WTC11 (cell line): ENCODE results near the gene SRGN. TPM values are rescaled to one million over a fixed set of nuclear protein-coding genes. Genes with fewer than 3 reads are reported as not detected.

ENCODE experiments used
- ATAC-seq: fragments of 200-7000 bp; cut with Tn5 transposase; 2 replicates; pipeline ENCODE4 v1.10.0; 2021; ENCODE audit warnings: mild to moderate bottlenecking, moderate library complexity
- CTCF ChIA-PET: fragments of 300-600 bp; sonication (Branson Sonifier 250); formaldehyde crosslinking; loops from one replicate; lab custom pipeline; 2021; ENCODE audit warnings: antibody characterized with exemption; lab: Charles Lee
- POLR2A ChIA-PET: fragments of 350-600 bp; sonication (Branson Sonifier 250); formaldehyde crosslinking; loops from one replicate; lab custom pipeline; 2021; ENCODE audit warnings: antibody characterized with exemption; lab: Charles Lee
- DNase-seq: peaks from one replicate; pipeline ENCODE4 v3.0.0; 2021; ENCODE audit warnings: low spot score
- H3K27ac Mint-ChIP-seq: 2 replicates; pipeline ENCODE4 v1.8.0; 2021; ENCODE audit warnings: mixed read lengths
- H3K27me3 Mint-ChIP-seq: 2 replicates; pipeline ENCODE4 v1.8.0; 2021; ENCODE audit warnings: low read depth, mild to moderate bottlenecking, moderate library complexity, mixed read lengths
- H3K36me3 Mint-ChIP-seq: 2 replicates; pipeline ENCODE4 v1.8.0; 2021; ENCODE audit warnings: mixed read lengths
- H3K4me1 Mint-ChIP-seq: 2 replicates; pipeline ENCODE4 v1.8.0; 2022; ENCODE audit warnings: mixed read lengths
- H3K4me3 Mint-ChIP-seq: 2 replicates; pipeline ENCODE4 v1.8.0; 2021; ENCODE audit warnings: mild to moderate bottlenecking, moderate library complexity, mixed read lengths
- H3K9me3 Mint-ChIP-seq: 2 replicates; pipeline ENCODE4 v1.8.0; 2021; ENCODE audit warnings: mixed read lengths
- AR ChIP-seq: fragments of 250-450 bp; sonication (Bioruptor Pico); IDR thresholded peaks from 2 replicates; pipeline ENCODE4 v1.9.0; 2021; ENCODE audit warnings: mild to moderate bottlenecking
- CREB1 ChIP-seq: sonication (generic); formaldehyde crosslinking; IDR thresholded peaks from 2 replicates; pipeline ENCODE4 v1.8.0; 2023; ENCODE audit warnings: mild to moderate bottlenecking, missing genetic modification reagents
- FOXP1 ChIP-seq: sonication (generic); formaldehyde crosslinking; IDR thresholded peaks from 2 replicates; pipeline ENCODE4 v1.8.0; 2022; ENCODE audit warnings: missing genetic modification reagents, mild to moderate bottlenecking, moderate library complexity, borderline replicate concordance
- HMGXB4 ChIP-seq: sonication (generic); formaldehyde crosslinking; IDR thresholded peaks from 2 replicates; pipeline ENCODE4 v1.8.1; 2023; ENCODE audit warnings: mild to moderate bottlenecking, moderate library complexity, missing genetic modification reagents
- IRF2 ChIP-seq: sonication (generic); formaldehyde crosslinking; IDR thresholded peaks from 2 replicates; pipeline ENCODE4 v1.8.0; 2022; ENCODE audit warnings: low read depth, missing genetic modification reagents, borderline replicate concordance
- JAZF1 ChIP-seq: fragments of 250-450 bp; sonication (Bioruptor Pico); IDR thresholded peaks from 2 replicates; pipeline ENCODE4 v1.9.0; 2021; ENCODE audit warnings: moderate library complexity, mild to moderate bottlenecking, inconsistent platforms
- JUN ChIP-seq: sonication (generic); formaldehyde crosslinking; IDR thresholded peaks from 2 replicates; pipeline ENCODE4 v1.8.0; 2023; ENCODE audit warnings: mild to moderate bottlenecking, missing genetic modification reagents
- NFE2L1 ChIP-seq: sonication (generic); formaldehyde crosslinking; IDR thresholded peaks from 2 replicates; pipeline ENCODE4 v1.8.1; 2023; ENCODE audit warnings: missing genetic modification reagents
- NR2C2 ChIP-seq: sonication (generic); formaldehyde crosslinking; IDR thresholded peaks from 2 replicates; pipeline ENCODE4 v1.8.0; 2022; ENCODE audit warnings: mild to moderate bottlenecking, missing genetic modification reagents
- PRDM15 ChIP-seq: sonication (generic); formaldehyde crosslinking; IDR thresholded peaks from 2 replicates; pipeline ENCODE4 v1.8.0; 2022; ENCODE audit warnings: missing genetic modification reagents
- SOX15 ChIP-seq: fragments of 250-450 bp; sonication (Bioruptor Pico); IDR thresholded peaks from 2 replicates; pipeline ENCODE4 v1.9.0; 2021; ENCODE audit warnings: mild to moderate bottlenecking
- TEAD1 ChIP-seq: sonication (generic); formaldehyde crosslinking; IDR thresholded peaks from 2 replicates; pipeline ENCODE4 v1.8.0; 2022; ENCODE audit warnings: mild to moderate bottlenecking, missing genetic modification reagents
- ZBTB21 ChIP-seq: sonication (generic); formaldehyde crosslinking; IDR thresholded peaks from 2 replicates; pipeline ENCODE4 v1.8.1; 2023; ENCODE audit warnings: mild to moderate bottlenecking, missing genetic modification reagents, borderline replicate concordance
- ZBTB43 ChIP-seq: sonication (generic); formaldehyde crosslinking; IDR thresholded peaks from 2 replicates; pipeline ENCODE4 v1.8.1; 2023; ENCODE audit warnings: mild to moderate bottlenecking, missing genetic modification reagents
- total RNA-seq: library from RNA; stranded (reverse); gene quantifications from 3 replicates; pipeline ENCODE4 v1.2.3, GENCODE V29; 2021
- TF ChIP-seq, protein P1 (sequence below): sonication (generic); formaldehyde crosslinking; IDR thresholded peaks from 2 replicates; pipeline ENCODE4 v1.8.1; 2023; ENCODE audit warnings: mild to moderate bottlenecking, missing genetic modification reagents, moderate library complexity
- TF ChIP-seq, protein P2 (sequence below): fragments of 250-450 bp; sonication (Bioruptor Pico); IDR thresholded peaks from 2 replicates; pipeline ENCODE4 v1.9.0; 2021; ENCODE audit warnings: mild to moderate bottlenecking
- TF ChIP-seq, protein P3 (sequence below): sonication (generic); formaldehyde crosslinking; IDR thresholded peaks from 2 replicates; pipeline ENCODE4 v1.8.0; 2022; ENCODE audit warnings: mild to moderate bottlenecking, missing genetic modification reagents
- TF ChIP-seq, protein P4 (sequence below): sonication (generic); formaldehyde crosslinking; IDR thresholded peaks from 2 replicates; pipeline ENCODE4 v1.8.1; 2023; ENCODE audit warnings: mild to moderate bottlenecking, missing genetic modification reagents, moderate library complexity
- TF ChIP-seq, protein P5 (sequence below): sonication (generic); formaldehyde crosslinking; IDR thresholded peaks from 2 replicates; pipeline ENCODE4 v1.8.0; 2022; ENCODE audit warnings: mild to moderate bottlenecking, missing genetic modification reagents

The SRGN gene
- total RNA-seq, 1 experiment from 2014 or later = 1.4 TPM

- TF ChIP-seq AR (no peak), NR2C2 (no peak), JUN (no peak), IRF2 (no peak), HMGXB4 (CRISPR knock-in tag) (no peak)
- TF ChIP-seq, protein P1, sequence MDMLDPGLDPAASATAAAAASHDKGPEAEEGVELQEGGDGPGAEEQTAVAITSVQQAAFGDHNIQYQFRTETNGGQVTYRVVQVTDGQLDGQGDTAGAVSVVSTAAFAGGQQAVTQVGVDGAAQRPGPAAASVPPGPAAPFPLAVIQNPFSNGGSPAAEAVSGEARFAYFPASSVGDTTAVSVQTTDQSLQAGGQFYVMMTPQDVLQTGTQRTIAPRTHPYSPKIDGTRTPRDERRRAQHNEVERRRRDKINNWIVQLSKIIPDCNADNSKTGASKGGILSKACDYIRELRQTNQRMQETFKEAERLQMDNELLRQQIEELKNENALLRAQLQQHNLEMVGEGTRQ = no peak
- TF ChIP-seq, protein P2, sequence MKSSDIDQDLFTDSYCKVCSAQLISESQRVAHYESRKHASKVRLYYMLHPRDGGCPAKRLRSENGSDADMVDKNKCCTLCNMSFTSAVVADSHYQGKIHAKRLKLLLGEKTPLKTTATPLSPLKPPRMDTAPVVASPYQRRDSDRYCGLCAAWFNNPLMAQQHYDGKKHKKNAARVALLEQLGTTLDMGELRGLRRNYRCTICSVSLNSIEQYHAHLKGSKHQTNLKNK (CRISPR knock-in tag) = no peak
- TF ChIP-seq, protein P3, sequence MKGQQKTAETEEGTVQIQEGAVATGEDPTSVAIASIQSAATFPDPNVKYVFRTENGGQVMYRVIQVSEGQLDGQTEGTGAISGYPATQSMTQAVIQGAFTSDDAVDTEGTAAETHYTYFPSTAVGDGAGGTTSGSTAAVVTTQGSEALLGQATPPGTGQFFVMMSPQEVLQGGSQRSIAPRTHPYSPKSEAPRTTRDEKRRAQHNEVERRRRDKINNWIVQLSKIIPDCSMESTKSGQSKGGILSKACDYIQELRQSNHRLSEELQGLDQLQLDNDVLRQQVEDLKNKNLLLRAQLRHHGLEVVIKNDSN (CRISPR knock-in tag) = no peak
Measured at GRCh38 chr10:69089638-69090599, 2.0 kb downstream of the SRGN start (continued).

DNA sequence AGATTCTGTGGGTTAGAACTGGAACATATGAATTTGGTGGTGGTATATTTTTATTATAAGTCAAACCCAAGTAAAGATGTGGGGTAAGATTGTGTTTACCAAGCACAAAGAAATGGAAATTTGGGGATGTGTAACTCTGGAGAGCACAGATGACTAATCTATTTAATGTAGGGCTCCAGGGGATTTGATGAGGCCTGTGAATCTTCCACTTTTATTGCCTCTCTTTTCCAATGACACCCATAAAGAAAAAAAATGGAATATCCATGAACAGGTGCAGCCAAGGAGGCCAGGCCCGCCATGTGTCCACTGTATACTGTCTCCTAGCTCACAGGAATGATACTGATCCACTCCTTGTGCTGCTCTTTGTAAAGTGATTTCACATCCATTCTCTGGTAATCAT is 2.8 kb downstream of the SRGN start:
- peaks cover 7% of the 10 kb centered on the region for H3K4me1 Mint-ChIP-seq
- DNase-seq (no peak), ATAC-seq (no peak)
- no peaks in the 10 kb centered on the region for H3K36me3 Mint-ChIP-seq
- no peaks in the 10 kb centered on the region for H3K27me3 Mint-ChIP-seq
- no peaks in the 10 kb centered on the region for H3K9me3 Mint-ChIP-seq
- no peak overlapping the region for H3K4me3 Mint-ChIP-seq
- no peak overlapping the region for H3K27ac Mint-ChIP-seq
- CTCF ChIA-PET = no interaction called here
- POLR2A ChIA-PET = no interaction called here
- TF ChIP-seq ZBTB43 (CRISPR knock-in tag) (no peak), AR (no peak), JAZF1 (CRISPR knock-in tag) (no peak), TEAD1 (CRISPR knock-in tag) (no peak), PRDM15 (no peak), NR2C2 (no peak), CREB1 (CRISPR knock-in tag) (no peak), NFE2L1 (CRISPR knock-in tag) (no peak), ZBTB21 (CRISPR knock-in tag) (no peak), SOX15 (CRISPR knock-in tag) (no peak), FOXP1 (CRISPR knock-in tag) (no peak)
- TF ChIP-seq, protein P4, sequence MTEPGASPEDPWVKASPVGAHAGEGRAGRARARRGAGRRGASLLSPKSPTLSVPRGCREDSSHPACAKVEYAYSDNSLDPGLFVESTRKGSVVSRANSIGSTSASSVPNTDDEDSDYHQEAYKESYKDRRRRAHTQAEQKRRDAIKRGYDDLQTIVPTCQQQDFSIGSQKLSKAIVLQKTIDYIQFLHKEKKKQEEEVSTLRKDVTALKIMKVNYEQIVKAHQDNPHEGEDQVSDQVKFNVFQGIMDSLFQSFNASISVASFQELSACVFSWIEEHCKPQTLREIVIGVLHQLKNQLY (CRISPR knock-in tag) = no peak
- TF ChIP-seq, protein P5, sequence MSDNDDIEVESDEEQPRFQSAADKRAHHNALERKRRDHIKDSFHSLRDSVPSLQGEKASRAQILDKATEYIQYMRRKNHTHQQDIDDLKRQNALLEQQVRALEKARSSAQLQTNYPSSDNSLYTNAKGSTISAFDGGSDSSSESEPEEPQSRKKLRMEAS (CRISPR knock-in tag) = no peak
